ENCODE data around the gene KRT25. TPM values are rescaled to one million over a fixed set of nuclear protein-coding genes. Genes with fewer than 3 reads are reported as not detected.

Gene KRT25
- total RNA-seq, 1 experiment from 2014 or later, result not detected

DNA sequence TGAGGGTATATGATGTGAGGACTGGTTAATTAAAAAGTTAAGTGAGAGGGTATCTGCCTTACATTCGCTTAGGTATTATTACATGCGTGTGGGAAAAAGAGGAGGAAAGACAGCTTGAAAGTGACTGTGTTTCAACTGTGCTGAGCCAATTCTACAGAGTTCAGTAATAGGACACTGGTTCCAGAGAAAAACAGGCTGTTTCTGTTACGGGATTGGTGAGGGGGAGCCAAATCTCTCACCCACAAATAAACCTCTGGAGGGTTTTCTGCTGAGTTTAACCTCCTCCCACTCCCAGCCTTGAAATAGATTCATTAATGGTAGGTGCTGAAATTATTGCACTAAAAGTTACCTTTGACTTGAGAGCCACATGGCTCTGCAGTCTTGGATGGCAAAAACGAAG is 20.8 kb upstream of the KRT25 start:
- intact Hi-C loops (cut with micrococcal nuclease), result no loop called here
- H3K79me2 ChIP-seq (ENCODE audit: insufficient read depth, low read length), result no peaks in the 10 kb centered on the region
- H4K20me1 ChIP-seq (ENCODE audit: insufficient read depth), result no peaks in the 10 kb centered on the region
- H3K9me2 ChIP-seq (ENCODE audit: insufficient read depth), result no peaks in the 10 kb centered on the region
- H3K4me3 ChIP-seq (replicated peaks in 1 of 2; ENCODE audit: low read depth in 1 of 2, low read length in 2 of 2), result no peak overlapping the region
- no peak overlapping the region for H2AFZ ChIP-seq (ENCODE audit: low read depth, low read length, poor library complexity, severe bottlenecking)
- no peak for TF ChIP-seq ZFX (IDR thresholded peaks at IDR 0.05)
- TF ChIP-seq CEBPB (IDR thresholded peaks at IDR 0.05; ENCODE audit: low read depth), result no peak
- TF ChIP-seq, protein P1, sequence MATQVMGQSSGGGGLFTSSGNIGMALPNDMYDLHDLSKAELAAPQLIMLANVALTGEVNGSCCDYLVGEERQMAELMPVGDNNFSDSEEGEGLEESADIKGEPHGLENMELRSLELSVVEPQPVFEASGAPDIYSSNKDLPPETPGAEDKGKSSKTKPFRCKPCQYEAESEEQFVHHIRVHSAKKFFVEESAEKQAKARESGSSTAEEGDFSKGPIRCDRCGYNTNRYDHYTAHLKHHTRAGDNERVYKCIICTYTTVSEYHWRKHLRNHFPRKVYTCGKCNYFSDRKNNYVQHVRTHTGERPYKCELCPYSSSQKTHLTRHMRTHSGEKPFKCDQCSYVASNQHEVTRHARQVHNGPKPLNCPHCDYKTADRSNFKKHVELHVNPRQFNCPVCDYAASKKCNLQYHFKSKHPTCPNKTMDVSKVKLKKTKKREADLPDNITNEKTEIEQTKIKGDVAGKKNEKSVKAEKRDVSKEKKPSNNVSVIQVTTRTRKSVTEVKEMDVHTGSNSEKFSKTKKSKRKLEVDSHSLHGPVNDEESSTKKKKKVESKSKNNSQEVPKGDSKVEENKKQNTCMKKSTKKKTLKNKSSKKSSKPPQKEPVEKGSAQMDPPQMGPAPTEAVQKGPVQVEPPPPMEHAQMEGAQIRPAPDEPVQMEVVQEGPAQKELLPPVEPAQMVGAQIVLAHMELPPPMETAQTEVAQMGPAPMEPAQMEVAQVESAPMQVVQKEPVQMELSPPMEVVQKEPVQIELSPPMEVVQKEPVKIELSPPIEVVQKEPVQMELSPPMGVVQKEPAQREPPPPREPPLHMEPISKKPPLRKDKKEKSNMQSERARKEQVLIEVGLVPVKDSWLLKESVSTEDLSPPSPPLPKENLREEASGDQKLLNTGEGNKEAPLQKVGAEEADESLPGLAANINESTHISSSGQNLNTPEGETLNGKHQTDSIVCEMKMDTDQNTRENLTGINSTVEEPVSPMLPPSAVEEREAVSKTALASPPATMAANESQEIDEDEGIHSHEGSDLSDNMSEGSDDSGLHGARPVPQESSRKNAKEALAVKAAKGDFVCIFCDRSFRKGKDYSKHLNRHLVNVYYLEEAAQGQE (IDR thresholded peaks at IDR 0.05; ENCODE audit: low read depth), result no peak
- TF ChIP-seq ZNF274 (IDR thresholded peaks at IDR 0.05; ENCODE audit: low read depth, low read length), result no peak
- no peaks in the 10 kb centered on the region for H3K27me3 ChIP-seq (ENCODE audit: insufficient read depth, low read length)
- H3K27ac ChIP-seq (ENCODE audit: low read depth, low read length), result no peak overlapping the region
- H3K9ac ChIP-seq (ENCODE audit: low read length), result no peak overlapping the region
- no peaks in the 10 kb centered on the region for H3K36me3 ChIP-seq (ENCODE audit: control insufficient read depth in 1 of 2, insufficient read depth in 2 of 2, low read length in 2 of 2)
- no peak overlapping the region for H3K4me2 ChIP-seq (ENCODE audit: low read length)
- no peaks in the 10 kb centered on the region for H3K4me1 ChIP-seq (ENCODE audit: control insufficient read depth in 1 of 2, insufficient read depth in 2 of 2, low read length in 2 of 2)
- CTCF ChIA-PET, result no interaction called here
- no peaks in the 10 kb centered on the region for H3K9me3 ChIP-seq (ENCODE audit: control insufficient read depth in 1 of 2, insufficient read depth in 1 of 2, low read depth in 1 of 2, low read length in 2 of 2)
- RAD21 ChIA-PET (ENCODE audit: low non-redundant PET in 1 of 2, low total read pairs in 2 of 2, uncharacterized antibody in 2 of 2, unreplicated experiment in 2 of 2), result no interaction called here
- DNase-seq (ENCODE audit: low read depth, low spot score) (no peak), ATAC-seq (no peak)
- BruUV-seq (replicated peaks), result no TSS peak
- POLR2A ChIA-PET, result no interaction called here

DNA sequence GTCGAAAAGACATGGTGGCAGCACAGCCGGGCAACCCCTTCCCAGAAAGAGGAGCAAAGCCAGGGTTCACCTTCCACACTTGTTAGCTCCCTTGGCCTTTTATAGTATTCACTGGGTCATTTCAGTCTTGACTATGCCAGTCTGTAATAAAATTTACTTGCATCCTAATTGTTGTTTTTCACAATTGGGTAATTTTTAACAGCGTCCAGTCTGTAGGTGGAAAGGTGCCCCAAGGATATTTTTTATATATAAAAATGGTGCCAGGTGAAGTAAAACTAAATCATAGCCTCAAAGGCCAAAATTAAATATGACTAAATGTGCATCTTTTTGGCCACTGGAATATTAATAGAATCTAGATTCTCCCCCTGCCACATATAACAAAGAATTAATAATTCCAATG is 17.0 kb upstream of the KRT25 start, which contains the start of gene KRT26:
TSS of gene KRT26 (minus strand) at position 101 of the 400 bp plus-strand sequence. CDS start at position 13, 88 bp downstream.
- Histone ChIP-seq H3K4me3 (replicated peaks in 1 of 2; ENCODE audit: low read depth in 1 of 2, low read length in 2 of 2) (no peak within 1 kb of the TSS), H2AFZ (ENCODE audit: low read depth, low read length, poor library complexity, severe bottlenecking) (no peak within 1 kb of the TSS), H3K4me1 (ENCODE audit: control insufficient read depth in 1 of 2, insufficient read depth in 2 of 2, low read length in 2 of 2) (no peaks in the 10 kb centered on the region), H3K9me3 (ENCODE audit: control insufficient read depth in 1 of 2, insufficient read depth in 1 of 2, low read depth in 1 of 2, low read length in 2 of 2) (no peaks in the 10 kb centered on the region), H3K9me2 (ENCODE audit: insufficient read depth) (no peaks in the 10 kb centered on the region), H3K27ac (ENCODE audit: low read depth, low read length) (no peak within 1 kb of the TSS), H4K20me1 (ENCODE audit: insufficient read depth) (no peaks in the 10 kb centered on the region), H3K27me3 (ENCODE audit: insufficient read depth, low read length) (no peaks in the 10 kb centered on the region), H3K4me2 (ENCODE audit: low read length) (no peak within 1 kb of the TSS), H3K9ac (ENCODE audit: low read length) (no peak within 1 kb of the TSS), H3K79me2 (ENCODE audit: insufficient read depth, low read length) (no peaks in the 10 kb centered on the region), H3K36me3 (ENCODE audit: control insufficient read depth in 1 of 2, insufficient read depth in 2 of 2, low read length in 2 of 2) (no peaks in the 10 kb centered on the region)
- RAD21 ChIA-PET (ENCODE audit: low non-redundant PET in 1 of 2, low total read pairs in 2 of 2, uncharacterized antibody in 2 of 2, unreplicated experiment in 2 of 2), result no interaction called here
- POLR2A ChIA-PET, result no interaction called here
- no peak for DNase-seq (ENCODE audit: low read depth, low spot score)
- ATAC-seq, result no peak
- no peak for TF ChIP-seq SRF (IDR thresholded peaks at IDR 0.05; ENCODE audit: low read depth)
- TF ChIP-seq EZH2phosphoT487 (IDR thresholded peaks at IDR 0.05; ENCODE audit: borderline replicate concordance), result no peak
- no peak for TF ChIP-seq EZH2 (IDR thresholded peaks at IDR 0.05)
- TF ChIP-seq EGR1 (IDR thresholded peaks at IDR 0.05; ENCODE audit: low read depth), result no peak
- TF ChIP-seq FOSL1 (IDR thresholded peaks at IDR 0.05; ENCODE audit: low read depth), result no peak
- no peak for TF ChIP-seq TCF7L2 (IDR thresholded peaks at IDR 0.05; ENCODE audit: borderline replicate concordance, extremely low read depth, insufficient read depth, insufficient read length)
- TF ChIP-seq, protein P2, sequence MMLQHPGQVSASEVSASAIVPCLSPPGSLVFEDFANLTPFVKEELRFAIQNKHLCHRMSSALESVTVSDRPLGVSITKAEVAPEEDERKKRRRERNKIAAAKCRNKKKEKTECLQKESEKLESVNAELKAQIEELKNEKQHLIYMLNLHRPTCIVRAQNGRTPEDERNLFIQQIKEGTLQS (IDR thresholded peaks at IDR 0.05), result no peak
- no peak for TF ChIP-seq POLR2AphosphoS5 (IDR thresholded peaks at IDR 0.05; ENCODE audit: low read depth, low read length)
- TF ChIP-seq CEBPB (IDR thresholded peaks at IDR 0.05; ENCODE audit: low read depth), result no peak
- TF ChIP-seq SIN3A (IDR thresholded peaks at IDR 0.05; ENCODE audit: low read depth), result no peak
- intact Hi-C loops (cut with micrococcal nuclease), result no loop called here
- CTCF ChIA-PET, result no interaction called here
- BruUV-seq (replicated peaks), result no TSS peak

All from HCT116 (cell line).